KOPT-K1 (cell line): ENCODE data around the gene RAP2C.
"Not testable (repeated sequence)": the region's sequence is repeated elsewhere in the genome, so short reads cannot be mapped to it uniquely, and the experiment has no call there.

Experiments
- H3K27ac ChIP-seq: fragments of 200-600 bp; sonication (generic); 2 replicates; pipeline ENCODE4 v1.5.1; 2016; ENCODE audit warnings: antibody characterized with exemption, mild to moderate bottlenecking, low read depth, low read length; ENCODE audit not compliant: poor library complexity, severe bottlenecking
- H3K36me3 ChIP-seq: fragments of 200-600 bp; sonication (generic); 2 replicates; pipeline ENCODE4 v1.5.1; 2017; ENCODE audit warnings: antibody characterized with exemption, mild to moderate bottlenecking, low read length, moderate library complexity; ENCODE audit not compliant: insufficient read depth
- H3K9me3 ChIP-seq: fragments of 200-600 bp; sonication (generic); 2 replicates; pipeline ENCODE4 v1.5.1; 2017; ENCODE audit warnings: antibody characterized with exemption, low read length, mild to moderate bottlenecking; ENCODE audit not compliant: insufficient read depth, poor library complexity, severe bottlenecking

RAP2C gene

GRCh38 chrX:132173647-132174046 lies 45.6 kb downstream of the RAP2C start:
- H3K9me3 ChIP-seq = no peaks in the 10 kb centered on the region
- H3K27ac ChIP-seq = no peak overlapping the region
- no peaks in the 10 kb centered on the region for H3K36me3 ChIP-seq

DNA sequence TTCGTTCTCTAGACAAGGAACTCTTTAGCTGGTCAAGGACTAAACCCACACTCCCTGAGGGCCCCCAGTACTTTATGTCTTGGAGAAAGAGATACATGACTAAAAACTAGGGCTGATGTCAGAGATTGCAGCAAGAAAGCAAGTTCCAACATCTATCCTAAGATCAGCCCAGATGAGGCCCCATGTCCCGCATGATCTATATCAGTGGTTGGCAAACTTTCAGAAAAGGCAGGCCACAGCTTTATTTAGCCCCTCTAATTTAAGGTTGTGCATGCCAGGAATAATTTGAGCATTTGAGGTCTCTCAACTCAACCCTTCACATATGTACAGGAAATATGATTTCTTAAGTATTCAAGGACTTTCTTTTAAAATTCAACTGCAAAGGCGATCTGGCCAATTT lies 47.4 kb downstream of the RAP2C start:
- no peak overlapping the region for H3K27ac ChIP-seq
- no peaks in the 10 kb centered on the region for H3K36me3 ChIP-seq
- H3K9me3 ChIP-seq = no peaks in the 10 kb centered on the region

DNA sequence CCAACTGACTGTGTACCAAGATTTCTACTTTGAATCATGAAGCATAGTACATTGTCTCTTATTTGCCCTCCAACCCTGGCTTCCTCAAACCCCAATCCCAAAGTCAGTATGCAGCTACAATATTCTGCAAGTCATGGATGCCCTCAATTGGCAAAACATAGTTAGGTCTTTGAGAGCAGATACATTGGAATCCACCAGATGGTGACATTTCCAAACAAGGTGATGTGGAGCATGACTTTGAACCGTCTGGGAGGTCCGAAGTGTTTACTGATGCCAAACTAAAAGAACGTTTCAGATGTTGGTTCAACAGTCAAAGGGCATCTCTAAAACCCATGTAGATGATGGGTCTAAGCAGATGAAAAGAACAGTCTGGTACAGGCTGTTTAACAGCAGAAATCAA lies 47.8 kb downstream of the RAP2C start:
- Histone ChIP-seq H3K27ac (no peak overlapping the region), H3K9me3 (no peaks in the 10 kb centered on the region), H3K36me3 (no peaks in the 10 kb centered on the region)

- Histone ChIP-seq H3K36me3 (no peaks in the 10 kb centered on the region), H3K27ac (no peak overlapping the region), H3K9me3 (no peaks in the 10 kb centered on the region)
These were observed 49.7 kb downstream of the RAP2C start for GRCh38 chrX:132169554-132169953.

- H3K27ac ChIP-seq = no peak overlapping the region
- no peaks in the 10 kb centered on the region for H3K36me3 ChIP-seq
These were observed 53.6 kb downstream of the RAP2C start for GRCh38 chrX:132165651-132166050.

GRCh38 chrX:132165005-132165404 lies 54.2 kb downstream of the RAP2C start:
- Histone ChIP-seq H3K27ac (no peak overlapping the region), H3K36me3 (no peaks in the 10 kb centered on the region), H3K9me3 (no peaks in the 10 kb centered on the region)

More at GRCh38 chrX:132165651-132166050, 53.6 kb downstream of the RAP2C start:
- H3K9me3 ChIP-seq = no peaks in the 10 kb centered on the region

DNA sequence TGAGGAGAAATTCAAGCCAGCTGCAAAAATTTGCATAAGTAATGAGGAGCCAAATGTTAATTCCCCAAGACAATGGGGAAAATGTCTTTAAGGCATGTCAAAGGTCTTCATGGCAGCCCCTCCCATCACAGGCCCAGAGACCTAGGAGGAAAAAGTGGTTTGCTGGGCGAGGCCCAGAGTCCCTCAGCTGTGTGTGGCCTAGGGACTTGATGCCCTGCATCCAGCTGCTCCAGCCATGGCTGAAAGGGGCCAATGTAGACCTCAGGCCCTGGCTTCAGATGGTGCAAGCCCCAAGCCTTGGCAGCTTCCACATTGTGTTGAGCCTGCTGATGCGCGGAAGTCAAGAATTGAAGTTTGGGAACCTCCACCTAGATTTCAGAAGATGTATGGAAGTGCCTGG lies 56.2 kb downstream of the RAP2C start:
- H3K9me3 ChIP-seq, H3K27ac ChIP-seq, H3K36me3 ChIP-seq: not testable (repeated sequence)

- Histone ChIP-seq H3K36me3 (no peaks in the 10 kb centered on the region), H3K9me3 (no peaks in the 10 kb centered on the region), H3K27ac (no peak overlapping the region)
These were observed 66.1 kb downstream of the RAP2C start for GRCh38 chrX:132153166-132153565.
